ENCODE measurements around the gene RASGRF2. TPM values are rescaled to one million over a fixed set of nuclear protein-coding genes. Genes with fewer than 3 reads are reported as not detected.

RASGRF2 gene
- total RNA-seq, result 2.0 and 2.7 TPM in 2 replicates

DNA sequence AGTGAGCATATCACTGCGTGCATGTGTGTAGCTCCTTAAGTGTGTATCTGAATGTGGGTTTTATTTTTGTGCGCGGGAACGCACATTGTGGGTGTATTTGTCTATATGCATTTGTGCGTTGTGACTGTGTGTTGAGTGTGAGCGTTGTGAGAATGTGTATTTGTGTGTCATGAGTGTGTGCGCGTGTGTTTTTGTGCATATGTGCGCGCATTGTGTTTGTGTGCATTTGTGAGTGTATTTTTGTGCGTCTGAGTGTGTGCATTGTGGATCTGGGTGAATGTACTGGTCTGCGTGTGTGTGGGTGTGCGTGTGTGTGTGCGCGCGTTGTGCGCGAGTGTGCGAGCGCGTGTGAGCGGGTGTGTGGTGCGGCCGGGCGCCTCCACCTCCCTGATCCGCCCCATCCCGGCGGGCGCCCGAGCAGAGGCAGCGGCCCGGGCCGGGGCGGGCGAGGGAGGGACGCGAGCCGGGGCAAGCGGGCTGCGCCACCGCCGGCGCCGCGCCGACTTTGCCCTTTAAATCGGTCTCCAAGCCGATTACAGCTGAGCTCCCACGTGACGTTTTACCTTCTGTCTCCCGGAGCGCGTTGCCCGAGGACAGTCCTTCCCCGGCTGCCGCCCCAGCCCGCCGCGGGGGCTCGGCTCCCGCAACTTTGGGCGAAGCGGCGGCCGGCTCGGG lies at the start of gene RASGRF2:
TSS of gene RASGRF2 (plus strand) at position 596 of the 675 bp plus-strand sequence. CDS start 376 bp downstream, outside the sequence.

GRCh38 chr5:81233080-81233634 lies 273.0 kb downstream of the RASGRF2 start, which contains the start of gene CKMT2:
Gene CKMT2, plus strand, starts transcription at chr5:81233322. Its CDS starts 17,811 bp downstream, at chr5:81251133.

